BE2C (cell line): ENCODE results near the gene LCN12.
A peak's percentile ranks its signal among the peaks of the same experiment; 100 is the strongest.

ENCODE experiments used
- DNase-seq: peaks from one replicate; pipeline ENCODE4 v3.0.0-alpha.2; 2020
- H3K27me3 ChIP-seq: fragments of 250-450 bp; sonication (Bioruptor Pico); 2 replicates; pipeline ENCODE4 v1.5.1; 2020; ENCODE audit warnings: mild to moderate bottlenecking
- H3K36me3 ChIP-seq: fragments of 250-450 bp; sonication (Bioruptor Pico); 2 replicates; pipeline ENCODE4 v1.5.1; 2020; ENCODE audit warnings: mild to moderate bottlenecking
- H3K4me1 ChIP-seq: fragments of 250-450 bp; sonication (Bioruptor Pico); 2 replicates; pipeline ENCODE4 v1.5.1; 2020
- H3K4me3 ChIP-seq: 2 replicates; pipeline ENCODE4 v1.5.1; 2011; ENCODE audit warnings: low read depth, low read length
- H3K9me3 ChIP-seq: fragments of 250-450 bp; sonication (Bioruptor Pico); 2 replicates; pipeline ENCODE4 v1.5.1; 2020
- TF ChIP-seq, protein P1 (sequence below): IDR thresholded peaks from 2 replicates; pipeline ENCODE4 v1.5.1; 2012; ENCODE audit warnings: mild to moderate bottlenecking, low read depth, low read length

The LCN12 gene

DNA sequence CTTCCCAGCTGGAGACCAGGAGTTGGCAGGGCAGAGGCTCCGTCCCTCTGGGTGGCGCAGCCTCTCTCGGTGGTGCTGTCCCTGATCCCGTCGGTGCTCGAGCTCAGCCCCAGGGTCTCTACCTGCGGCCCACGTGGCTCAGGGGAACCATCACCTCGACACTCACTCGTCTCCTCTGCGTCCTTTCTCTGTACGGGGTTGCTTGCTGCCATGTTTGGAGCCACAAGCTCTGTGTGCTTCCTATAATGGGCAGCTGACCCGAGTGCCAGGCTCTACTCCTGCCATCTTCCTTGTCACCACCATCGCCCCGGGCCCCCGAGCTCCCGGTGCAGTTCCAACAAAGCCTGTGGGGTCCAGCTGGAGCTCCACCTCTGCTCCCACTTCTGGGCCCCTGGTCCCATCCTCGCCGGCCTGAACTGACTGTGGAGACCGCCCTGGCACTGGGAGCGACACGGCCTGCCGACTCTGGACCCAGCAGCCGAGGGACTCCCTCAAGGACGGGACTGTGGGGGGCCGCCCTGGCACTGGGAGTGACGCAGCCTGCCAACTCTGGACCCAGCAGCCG, 12.6 kb upstream of the LCN12 start:
- TF ChIP-seq, protein P1, sequence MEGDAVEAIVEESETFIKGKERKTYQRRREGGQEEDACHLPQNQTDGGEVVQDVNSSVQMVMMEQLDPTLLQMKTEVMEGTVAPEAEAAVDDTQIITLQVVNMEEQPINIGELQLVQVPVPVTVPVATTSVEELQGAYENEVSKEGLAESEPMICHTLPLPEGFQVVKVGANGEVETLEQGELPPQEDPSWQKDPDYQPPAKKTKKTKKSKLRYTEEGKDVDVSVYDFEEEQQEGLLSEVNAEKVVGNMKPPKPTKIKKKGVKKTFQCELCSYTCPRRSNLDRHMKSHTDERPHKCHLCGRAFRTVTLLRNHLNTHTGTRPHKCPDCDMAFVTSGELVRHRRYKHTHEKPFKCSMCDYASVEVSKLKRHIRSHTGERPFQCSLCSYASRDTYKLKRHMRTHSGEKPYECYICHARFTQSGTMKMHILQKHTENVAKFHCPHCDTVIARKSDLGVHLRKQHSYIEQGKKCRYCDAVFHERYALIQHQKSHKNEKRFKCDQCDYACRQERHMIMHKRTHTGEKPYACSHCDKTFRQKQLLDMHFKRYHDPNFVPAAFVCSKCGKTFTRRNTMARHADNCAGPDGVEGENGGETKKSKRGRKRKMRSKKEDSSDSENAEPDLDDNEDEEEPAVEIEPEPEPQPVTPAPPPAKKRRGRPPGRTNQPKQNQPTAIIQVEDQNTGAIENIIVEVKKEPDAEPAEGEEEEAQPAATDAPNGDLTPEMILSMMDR: no peak
- Histone ChIP-seq H3K4me1 (no peaks in the 10 kb centered on the region), H3K27me3 (no peaks in the 10 kb centered on the region), H3K4me3 (no peak overlapping the region), H3K9me3 (no peaks in the 10 kb centered on the region), H3K36me3 (peaks cover 47% of the 10 kb centered on the region)
- DNase-seq: no peak

DNA sequence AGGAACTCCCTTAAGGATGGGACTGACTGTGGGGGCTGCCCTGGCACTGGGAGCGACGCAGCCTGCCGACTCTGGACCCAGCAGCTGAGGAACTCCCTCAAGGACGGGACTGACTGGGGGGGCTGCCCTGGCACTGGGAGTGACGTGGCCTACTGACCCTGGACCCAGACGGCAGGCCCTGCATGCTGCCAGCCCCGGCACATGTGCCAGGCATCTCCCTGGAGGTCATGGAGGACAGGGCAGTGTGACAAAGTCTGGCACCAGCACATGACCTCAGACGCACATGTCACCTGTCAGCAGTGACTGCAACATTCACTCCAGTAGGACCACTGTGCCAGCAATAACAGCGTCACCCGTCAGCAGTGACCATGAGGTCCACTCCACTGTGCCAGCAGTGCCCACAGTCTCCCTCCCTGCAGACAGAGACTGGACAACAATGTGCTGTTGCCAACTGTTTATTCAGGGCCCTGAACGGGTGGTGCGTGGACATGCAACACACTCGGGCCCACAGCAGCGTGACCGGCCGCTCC, 12.0 kb upstream of the LCN12 start:
- Histone ChIP-seq H3K36me3 (peaks cover 44% of the 10 kb centered on the region), H3K4me1 (no peaks in the 10 kb centered on the region), H3K4me3 (no peak overlapping the region), H3K27me3 (no peaks in the 10 kb centered on the region), H3K9me3 (no peaks in the 10 kb centered on the region)
- no peak for DNase-seq
- TF ChIP-seq, protein P1: no peak

DNA sequence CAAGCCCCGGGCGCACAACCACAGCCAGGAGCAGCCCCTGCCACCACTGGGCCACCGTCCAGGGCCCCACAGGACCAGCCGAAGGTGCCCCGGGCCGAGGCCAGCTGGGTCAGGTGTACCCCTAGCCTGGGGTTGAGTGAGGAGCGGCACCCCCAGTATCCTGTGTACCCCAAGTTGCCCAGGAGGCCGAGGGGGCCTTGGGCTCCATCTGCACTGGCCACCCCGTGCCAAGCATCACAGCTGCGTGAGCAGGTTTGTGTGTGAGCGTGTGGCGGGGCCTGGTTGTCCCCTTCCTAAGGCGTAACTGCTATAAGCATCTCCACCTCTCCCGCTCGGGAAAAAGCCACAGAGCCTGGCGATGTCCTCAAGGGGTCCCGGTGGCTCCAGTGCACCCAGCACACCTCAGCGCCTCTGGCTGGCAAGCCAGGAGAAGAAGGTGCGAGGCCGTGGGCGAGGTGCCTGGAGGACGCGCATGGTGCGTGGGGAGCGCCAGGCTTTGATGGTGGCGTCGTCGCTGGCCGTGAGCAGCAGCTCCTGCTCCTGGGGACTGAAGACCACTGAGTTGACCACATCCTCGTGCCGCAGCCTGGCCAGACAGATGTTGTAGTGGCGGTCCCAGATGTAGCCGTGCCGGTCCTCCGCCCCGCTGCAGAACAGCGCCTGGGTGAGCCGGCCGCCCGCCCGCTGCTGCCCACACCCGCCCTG, 11.4 kb upstream of the LCN12 start:
- Histone ChIP-seq H3K4me1 (no peaks in the 10 kb centered on the region), H3K36me3 (peaks cover 44% of the 10 kb centered on the region), H3K27me3 (no peaks in the 10 kb centered on the region), H3K4me3 (no peak overlapping the region), H3K9me3 (no peaks in the 10 kb centered on the region)
- DNase-seq: peak; percentile 17
- TF ChIP-seq, protein P1: no peak

DNA sequence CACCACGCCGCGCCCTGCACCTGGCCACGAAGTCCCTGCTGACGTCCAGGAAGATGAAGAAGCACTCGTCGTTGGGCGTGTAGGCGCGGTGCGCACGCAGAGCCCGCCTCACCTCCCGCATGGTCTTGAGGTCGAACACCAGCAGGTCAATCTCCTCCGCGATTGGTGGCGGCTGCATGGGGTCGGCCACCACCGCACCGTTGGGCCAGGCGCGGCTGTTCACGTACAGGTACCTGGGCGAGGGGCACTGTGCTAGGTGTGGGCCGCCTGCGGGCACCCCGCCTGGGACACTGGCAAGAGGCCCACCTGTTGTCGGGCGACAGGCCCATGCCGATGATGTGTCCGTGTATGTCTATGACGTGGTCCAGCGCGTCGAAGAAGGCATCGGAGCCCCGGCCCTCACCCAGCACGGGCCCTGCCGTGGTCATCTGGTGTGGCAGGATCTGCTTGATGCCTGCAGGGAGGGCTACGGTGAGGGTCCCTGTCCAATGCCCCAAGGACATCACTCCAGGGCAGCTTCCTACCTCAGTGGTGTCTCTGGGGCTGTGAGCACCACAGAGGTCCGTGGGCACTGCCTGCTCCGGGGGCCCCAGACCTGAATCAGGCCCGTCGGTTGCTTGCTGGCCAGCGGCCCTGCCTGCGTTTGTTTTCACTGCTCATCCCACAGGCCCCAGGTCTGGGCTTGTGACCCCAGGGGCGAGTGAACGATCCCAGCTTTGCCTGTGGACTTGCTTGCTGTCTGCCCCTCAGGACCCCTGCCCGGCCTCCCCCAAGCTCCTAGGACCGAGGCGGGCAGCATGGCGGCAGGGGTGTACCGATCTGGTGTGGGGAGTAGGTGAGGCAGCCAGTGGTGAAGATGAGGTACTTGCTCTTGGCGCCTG, 10.6 kb upstream of the LCN12 start:
- TF ChIP-seq, protein P1: no peak
- H3K36me3 ChIP-seq: peaks cover 44% of the 10 kb centered on the region
- no peaks in the 10 kb centered on the region for H3K4me1 ChIP-seq
- no peak overlapping the region for H3K4me3 ChIP-seq
- no peaks in the 10 kb centered on the region for H3K27me3 ChIP-seq
- H3K9me3 ChIP-seq: no peaks in the 10 kb centered on the region
- peak; percentile 15 for DNase-seq

DNA sequence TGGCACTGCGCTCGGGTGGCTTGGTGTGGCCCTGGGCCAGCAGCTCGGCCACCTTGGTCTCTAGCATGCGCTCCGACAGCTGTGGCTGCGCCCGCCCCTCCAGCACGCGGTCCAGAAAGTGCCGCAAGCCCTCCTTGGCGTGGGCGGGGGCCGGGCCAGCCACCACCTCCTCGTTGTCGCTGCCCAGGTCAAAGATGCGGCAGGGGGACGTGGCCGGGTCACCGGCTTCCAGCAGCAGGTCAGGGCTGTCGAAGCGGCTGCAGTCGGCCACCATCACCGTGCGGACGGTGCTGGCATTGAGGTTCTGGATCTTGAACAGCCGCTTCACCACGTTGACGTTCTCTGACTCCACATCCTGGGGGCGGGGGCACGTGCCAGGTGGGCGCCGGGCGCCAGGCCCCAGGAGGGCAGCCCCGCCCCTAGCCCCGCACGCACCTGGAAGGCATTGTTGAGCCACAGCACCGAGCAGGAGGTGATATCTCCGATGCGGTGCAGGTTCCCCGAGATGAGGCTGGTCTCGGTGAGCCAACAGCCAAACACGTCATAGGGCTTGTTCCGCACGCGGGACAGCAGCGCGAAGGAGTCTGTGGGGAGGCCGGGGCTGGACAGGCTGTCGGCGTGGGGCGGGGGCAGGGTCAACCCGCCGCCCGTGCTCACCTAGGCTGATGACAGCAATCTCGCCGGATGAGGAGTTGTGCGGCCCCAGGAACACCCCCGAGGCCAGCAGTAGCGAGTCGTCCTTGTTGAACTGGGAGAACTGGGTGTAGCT, 9.8 kb upstream of the LCN12 start:
- peak; percentile 20 for DNase-seq
- Histone ChIP-seq H3K4me1 (no peaks in the 10 kb centered on the region), H3K27me3 (no peaks in the 10 kb centered on the region), H3K36me3 (peaks cover 44% of the 10 kb centered on the region), H3K9me3 (no peaks in the 10 kb centered on the region), H3K4me3 (no peak overlapping the region)
- TF ChIP-seq, protein P1: no peak
